A549 (cell line): ENCODE results near the gene CHMP1B.

Experiments used
- CEBPB ChIP-seq, 2 experiments: fragments of >200 bp in 1 of 2; sonication (Bioruptor Twin) in 1 of 2; formaldehyde crosslinking in 1 of 2; IDR thresholded peaks; 2 replicates each; pipeline ENCODE4 v1.6.1; 2012 to 2016
- CTCF ChIP-seq: fragments of >200 bp; sonication (Bioruptor Twin); formaldehyde crosslinking; IDR thresholded peaks from 3 replicates; pipeline ENCODE4 v1.5.1; 2016
- EHMT2 ChIP-seq: fragments of 200-600 bp; sonication (generic); IDR thresholded peaks from 2 replicates; pipeline ENCODE4 v1.6.1; 2016; ENCODE audit warnings: antibody characterized with exemption, low read depth, mild to moderate bottlenecking, moderate library complexity
- MAFK ChIP-seq: fragments of 450-650 bp; IDR thresholded peaks from 2 replicates; pipeline ENCODE4 v1.6.1; 2014; ENCODE audit not compliant: partially characterized antibody
- MAX ChIP-seq: IDR thresholded peaks from 2 replicates; pipeline ENCODE4 v1.6.1; 2012
- POLR2A ChIP-seq: IDR thresholded peaks from 2 replicates; pipeline ENCODE4 v1.6.1; 2012; ENCODE audit warnings: mild to moderate bottlenecking, low read length
- RFX5 ChIP-seq: fragments of 450-650 bp; IDR thresholded peaks from 2 replicates; pipeline ENCODE4 v1.7.1; 2014; ENCODE audit warnings: antibody characterized with exemption, mild to moderate bottlenecking, moderate library complexity
- SREBF2 ChIP-seq: fragments of 450-650 bp; IDR thresholded peaks from 2 replicates; pipeline ENCODE4 v1.6.1; 2014; ENCODE audit warnings: mild to moderate bottlenecking, moderate library complexity
- ZNF302 ChIP-seq: fragments of 250-450 bp; sonication (Bioruptor Pico); IDR thresholded peaks from 2 replicates; pipeline ENCODE4 v1.9.0; 2021; ENCODE audit warnings: inconsistent platforms, mild to moderate bottlenecking, moderate library complexity
- TF ChIP-seq, protein P1 (sequence below): fragments of 150-350 bp; IDR thresholded peaks from 2 replicates; pipeline ENCODE4 v1.6.1; 2014; ENCODE audit warnings: low read depth, mild to moderate bottlenecking, low read length

DNA sequence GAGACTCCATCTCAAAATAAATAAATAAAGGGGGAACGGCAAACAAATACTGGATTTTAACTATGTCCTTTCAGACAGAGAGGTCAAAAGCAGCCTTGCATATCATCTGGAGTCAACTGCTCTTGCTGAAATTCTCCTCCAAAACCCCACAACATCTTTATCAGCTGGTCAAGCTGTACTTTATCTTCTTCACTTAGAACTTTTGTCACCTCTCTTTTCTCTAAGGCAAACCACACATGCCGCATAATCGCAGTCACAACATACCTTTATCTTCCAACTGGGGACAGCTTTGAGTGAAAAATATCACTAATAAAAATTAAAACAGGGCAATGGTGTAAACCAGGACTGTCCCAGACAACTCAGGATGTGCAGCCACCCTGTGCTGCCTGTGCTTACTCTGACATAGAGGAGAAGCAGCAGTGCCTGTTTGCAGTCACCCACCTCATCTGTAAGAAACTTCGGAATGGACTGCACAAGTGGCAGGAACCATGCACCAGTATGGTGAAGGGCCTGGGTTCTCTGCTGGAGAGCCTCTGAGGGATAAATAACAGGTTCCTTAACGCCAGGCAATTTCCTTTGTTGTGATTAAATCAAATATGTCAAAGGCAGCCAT lies 50.7 kb downstream of the CHMP1B start:
- no peak for TF ChIP-seq CTCF
- TF ChIP-seq RFX5 = no peak
- no peak for TF ChIP-seq POLR2A
- no peak for TF ChIP-seq MAFK
- TF ChIP-seq ZNF302 (CRISPR knock-in tag) = no peak
- TF ChIP-seq, protein P1, sequence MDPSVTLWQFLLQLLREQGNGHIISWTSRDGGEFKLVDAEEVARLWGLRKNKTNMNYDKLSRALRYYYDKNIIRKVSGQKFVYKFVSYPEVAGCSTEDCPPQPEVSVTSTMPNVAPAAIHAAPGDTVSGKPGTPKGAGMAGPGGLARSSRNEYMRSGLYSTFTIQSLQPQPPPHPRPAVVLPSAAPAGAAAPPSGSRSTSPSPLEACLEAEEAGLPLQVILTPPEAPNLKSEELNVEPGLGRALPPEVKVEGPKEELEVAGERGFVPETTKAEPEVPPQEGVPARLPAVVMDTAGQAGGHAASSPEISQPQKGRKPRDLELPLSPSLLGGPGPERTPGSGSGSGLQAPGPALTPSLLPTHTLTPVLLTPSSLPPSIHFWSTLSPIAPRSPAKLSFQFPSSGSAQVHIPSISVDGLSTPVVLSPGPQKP = no peak
- no peak for TF ChIP-seq CEBPB (IDR thresholded peaks at IDR 0.05)
- TF ChIP-seq SREBF2 = no peak
- no peak for TF ChIP-seq EHMT2
- TF ChIP-seq MAX = no peak
